Nephron (organoid): Measurements from ENCODE around the gene MUC20.

Source experiments
- H3K27ac Mint-ChIP-seq, 3 experiments: 2 replicates each; pipeline ENCODE4 v1.8.0; 2020; ENCODE audit warnings: mixed read lengths in 3 of 3, mild to moderate bottlenecking in 2 of 3, moderate library complexity in 1 of 3
- H3K27me3 Mint-ChIP-seq: 2 replicates; pipeline ENCODE4 v1.8.0; 2021; ENCODE audit warnings: low read depth, mild to moderate bottlenecking, moderate library complexity, mixed read lengths
- H3K36me3 Mint-ChIP-seq: 2 replicates; pipeline ENCODE4 v1.8.0; 2020; ENCODE audit warnings: low read depth, mixed read lengths
- H3K4me1 Mint-ChIP-seq: 2 replicates; pipeline ENCODE4 v1.8.0; 2020; ENCODE audit warnings: mixed read lengths
- H3K4me3 Mint-ChIP-seq, 3 experiments: 2 replicates each; pipeline ENCODE4 v1.8.0; 2020; ENCODE audit warnings: mild to moderate bottlenecking in 3 of 3, mixed read lengths in 3 of 3, moderate library complexity in 2 of 3
- H3K9me3 Mint-ChIP-seq: 2 replicates; pipeline ENCODE4 v1.8.0; 2020; ENCODE audit warnings: mixed read lengths
- TF ChIP-seq, protein P1 (sequence below), 3 experiments: fragments of 200-600 bp; sonication (generic); IDR thresholded peaks; one replicate each; pipeline ENCODE4 v1.5.0; 2021; ENCODE audit warnings: antibody characterized with exemption in 3 of 3; ENCODE audit not compliant: unreplicated experiment in 3 of 3

Gene MUC20

DNA sequence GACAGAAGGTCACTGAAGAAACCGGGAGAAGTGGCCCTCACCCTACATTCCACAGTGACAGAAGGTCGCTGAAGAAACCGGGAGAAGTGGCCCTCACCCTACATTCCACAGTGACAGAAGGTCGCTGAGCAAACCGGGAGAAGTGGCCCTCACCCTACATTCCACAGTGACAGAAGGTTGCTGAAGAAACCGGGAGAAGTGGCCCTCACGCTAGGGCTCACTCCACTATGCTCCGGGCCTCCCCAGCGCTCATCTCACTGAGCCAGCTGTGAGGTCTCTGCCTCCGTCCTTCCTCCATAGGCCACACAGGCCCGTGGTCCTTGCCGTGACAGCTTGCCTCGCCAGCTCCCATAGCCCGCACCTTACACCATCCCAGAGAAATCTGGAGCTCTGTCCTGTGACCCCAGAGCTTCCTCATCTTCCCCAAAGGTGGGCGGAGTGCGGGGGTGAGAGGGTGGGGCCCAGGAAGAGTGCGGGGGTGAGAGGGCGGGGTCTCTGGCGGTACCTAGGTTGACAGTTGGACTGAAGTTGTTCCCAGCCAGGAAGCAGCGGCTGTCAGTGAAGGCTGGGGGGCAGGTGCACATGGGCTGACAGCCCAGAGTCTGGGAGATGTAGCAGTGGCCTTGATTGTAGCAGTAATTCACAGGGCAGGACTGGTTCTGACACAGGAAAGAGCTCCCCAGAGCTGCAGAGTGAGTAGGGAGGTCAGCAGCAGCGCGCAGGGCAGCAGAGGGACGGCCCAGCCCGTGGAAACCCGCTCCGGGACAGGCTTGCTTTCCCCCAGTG, 32.0 kb downstream of the MUC20 start:
- Mint-ChIP-seq H3K36me3 (no peaks in the 10 kb centered on the region), H3K9me3 (no peaks in the 10 kb centered on the region), H3K4me1 (peaks cover 12% of the 10 kb centered on the region), H3K4me3 (no peak overlapping the region), H3K27me3 (peaks cover 16% of the 10 kb centered on the region), H3K27ac (no peak overlapping the region)
- TF ChIP-seq, protein P1, sequence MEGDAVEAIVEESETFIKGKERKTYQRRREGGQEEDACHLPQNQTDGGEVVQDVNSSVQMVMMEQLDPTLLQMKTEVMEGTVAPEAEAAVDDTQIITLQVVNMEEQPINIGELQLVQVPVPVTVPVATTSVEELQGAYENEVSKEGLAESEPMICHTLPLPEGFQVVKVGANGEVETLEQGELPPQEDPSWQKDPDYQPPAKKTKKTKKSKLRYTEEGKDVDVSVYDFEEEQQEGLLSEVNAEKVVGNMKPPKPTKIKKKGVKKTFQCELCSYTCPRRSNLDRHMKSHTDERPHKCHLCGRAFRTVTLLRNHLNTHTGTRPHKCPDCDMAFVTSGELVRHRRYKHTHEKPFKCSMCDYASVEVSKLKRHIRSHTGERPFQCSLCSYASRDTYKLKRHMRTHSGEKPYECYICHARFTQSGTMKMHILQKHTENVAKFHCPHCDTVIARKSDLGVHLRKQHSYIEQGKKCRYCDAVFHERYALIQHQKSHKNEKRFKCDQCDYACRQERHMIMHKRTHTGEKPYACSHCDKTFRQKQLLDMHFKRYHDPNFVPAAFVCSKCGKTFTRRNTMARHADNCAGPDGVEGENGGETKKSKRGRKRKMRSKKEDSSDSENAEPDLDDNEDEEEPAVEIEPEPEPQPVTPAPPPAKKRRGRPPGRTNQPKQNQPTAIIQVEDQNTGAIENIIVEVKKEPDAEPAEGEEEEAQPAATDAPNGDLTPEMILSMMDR (IDR thresholded peaks at IDR 0.05; ENCODE audit: unreplicated experiment in 3 of 3) = no peak

DNA sequence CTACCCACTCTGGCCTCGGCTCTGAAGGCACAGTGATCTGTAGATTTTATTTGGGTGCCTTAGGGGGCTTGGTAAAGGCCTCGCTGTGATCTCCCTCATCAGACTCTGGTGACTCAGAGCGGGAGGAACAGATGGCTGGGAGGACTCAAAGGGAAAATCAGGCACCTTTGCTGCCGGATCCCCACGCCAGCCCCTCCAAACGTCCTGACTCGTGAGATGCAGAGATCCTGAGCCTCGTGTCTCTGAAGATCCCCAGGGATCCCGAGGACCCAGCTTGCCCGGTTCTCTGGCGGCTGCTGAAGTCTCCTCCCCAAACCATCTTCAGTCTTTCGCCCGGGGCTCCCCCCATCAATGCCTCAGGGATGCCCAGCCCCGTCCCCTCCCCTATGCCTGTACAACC, 32.8 kb downstream of the MUC20 start:
- Mint-ChIP-seq H3K27me3 (peaks cover 10% of the 10 kb centered on the region), H3K27ac (no peak overlapping the region), H3K4me3 (no peak overlapping the region), H3K36me3 (no peaks in the 10 kb centered on the region), H3K9me3 (no peaks in the 10 kb centered on the region), H3K4me1 (peaks cover 14% of the 10 kb centered on the region)
- TF ChIP-seq, protein P1 (IDR thresholded peaks at IDR 0.05; ENCODE audit: unreplicated experiment in 3 of 3) = no peak

- peaks cover 4% of the 10 kb centered on the region for H3K27me3 Mint-ChIP-seq
- no peak overlapping the region for H3K4me3 Mint-ChIP-seq
- no peaks in the 10 kb centered on the region for H3K9me3 Mint-ChIP-seq
- H3K27ac Mint-ChIP-seq = no peak overlapping the region
- H3K36me3 Mint-ChIP-seq = no peaks in the 10 kb centered on the region
- peaks cover 18% of the 10 kb centered on the region for H3K4me1 Mint-ChIP-seq
- TF ChIP-seq, protein P1 (IDR thresholded peaks at IDR 0.05; ENCODE audit: unreplicated experiment in 3 of 3) = no peak
These were observed 33.4 kb downstream of the MUC20 start for GRCh38 chr3:195754141-195754540.

DNA sequence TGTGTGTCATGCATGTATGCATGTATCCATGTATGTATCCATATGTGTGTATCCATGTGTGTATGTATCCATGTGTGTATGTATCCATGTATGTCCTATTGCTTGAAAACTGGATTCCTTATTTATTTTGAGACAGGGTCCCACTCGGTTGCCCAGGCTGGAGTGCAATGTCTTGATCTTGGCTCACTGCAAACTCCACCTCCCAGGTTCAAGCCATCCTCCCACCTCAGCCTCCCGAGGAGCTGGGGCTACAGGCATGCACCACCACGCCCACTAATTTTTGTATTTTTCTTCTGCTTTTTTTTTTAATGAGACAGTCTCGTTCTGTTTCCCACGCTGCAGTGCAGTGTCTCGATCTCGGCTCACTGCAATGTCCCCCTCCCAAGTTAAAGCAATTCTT, 34.1 kb downstream of the MUC20 start:
- Mint-ChIP-seq H3K4me3 (no peak overlapping the region), H3K4me1 (peaks cover 20% of the 10 kb centered on the region), H3K9me3 (peaks cover 1% of the 10 kb centered on the region), H3K27me3 (peaks cover 9% of the 10 kb centered on the region), H3K36me3 (no peaks in the 10 kb centered on the region), H3K27ac (peak overlapping the region in 1 of 3 experiments; percentile 16)
- TF ChIP-seq, protein P1 (IDR thresholded peaks at IDR 0.05; ENCODE audit: unreplicated experiment in 3 of 3) = no peak

DNA sequence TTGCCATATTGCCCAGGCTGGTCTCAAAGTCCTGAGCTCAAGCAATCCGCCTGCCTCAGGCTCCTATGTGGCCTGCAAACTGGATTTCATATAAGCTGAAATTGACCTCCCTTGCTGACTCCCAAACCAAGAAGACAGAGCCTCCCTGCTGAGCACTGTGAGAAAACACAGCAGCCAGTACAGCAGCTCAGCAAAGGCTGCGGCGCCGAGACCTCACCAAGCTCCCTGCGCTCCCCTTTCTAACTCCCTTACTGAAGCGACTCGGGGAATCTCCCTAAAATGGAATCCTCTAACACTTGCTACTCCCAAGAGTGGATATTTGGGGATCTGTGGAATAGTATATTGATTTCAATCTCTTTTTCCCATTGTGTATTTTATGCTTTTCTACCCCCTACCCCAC, 34.6 kb downstream of the MUC20 start:
- Mint-ChIP-seq H3K9me3 (peaks cover 3% of the 10 kb centered on the region), H3K4me3 (no peak overlapping the region), H3K36me3 (no peaks in the 10 kb centered on the region), H3K27me3 (peaks cover 13% of the 10 kb centered on the region), H3K27ac (peak overlapping the region in 2 of 3 experiments; percentile 16 to 37), H3K4me1 (peaks cover 21% of the 10 kb centered on the region)
- TF ChIP-seq, protein P1 (IDR thresholded peaks at IDR 0.05; ENCODE audit: unreplicated experiment in 3 of 3) = no peak
